SU-DHL-6 (cell line): ENCODE data around the gene MRPL36.

Experiments
- EZH2phosphoT487 ChIP-seq: fragments of 200-600 bp; sonication (generic), shearing (Covaris generic); conservative IDR thresholded peaks from 2 replicates; pipeline ENCODE4 v1.6.1; 2018; ENCODE audit warnings: mild to moderate bottlenecking, antibody characterized with exemption, low read length, moderate library complexity, mixed read lengths
- TF ChIP-seq, protein P1 (sequence below): fragments of 200-600 bp; sonication (generic); IDR thresholded peaks from one replicate; pipeline ENCODE4 v1.5.1; 2017; ENCODE audit warnings: antibody characterized with exemption, mild to moderate bottlenecking, low read length, moderate library complexity; ENCODE audit not compliant: insufficient read depth, poor library complexity, severe bottlenecking

DNA sequence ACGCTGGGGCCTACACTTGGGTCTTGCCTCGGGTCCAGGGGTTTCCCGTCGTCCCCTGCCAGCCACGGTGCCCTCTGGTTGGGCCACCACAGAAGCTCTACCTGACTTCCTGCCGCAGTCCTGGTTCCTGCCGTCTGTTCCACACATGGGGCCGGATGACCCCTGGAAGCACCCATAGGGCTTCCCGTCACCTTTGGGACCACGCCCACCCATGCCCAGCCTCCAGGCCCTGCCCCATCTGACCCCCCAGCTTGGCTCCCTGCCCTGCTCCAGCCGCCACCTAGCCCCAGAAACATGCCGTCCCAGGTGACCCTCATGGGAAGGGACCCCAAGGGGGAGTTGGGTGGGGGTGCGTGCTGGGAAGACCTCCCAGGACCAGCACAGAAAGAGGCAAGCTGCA is 13.7 kb downstream of the MRPL36 start:
- TF ChIP-seq, protein P1, sequence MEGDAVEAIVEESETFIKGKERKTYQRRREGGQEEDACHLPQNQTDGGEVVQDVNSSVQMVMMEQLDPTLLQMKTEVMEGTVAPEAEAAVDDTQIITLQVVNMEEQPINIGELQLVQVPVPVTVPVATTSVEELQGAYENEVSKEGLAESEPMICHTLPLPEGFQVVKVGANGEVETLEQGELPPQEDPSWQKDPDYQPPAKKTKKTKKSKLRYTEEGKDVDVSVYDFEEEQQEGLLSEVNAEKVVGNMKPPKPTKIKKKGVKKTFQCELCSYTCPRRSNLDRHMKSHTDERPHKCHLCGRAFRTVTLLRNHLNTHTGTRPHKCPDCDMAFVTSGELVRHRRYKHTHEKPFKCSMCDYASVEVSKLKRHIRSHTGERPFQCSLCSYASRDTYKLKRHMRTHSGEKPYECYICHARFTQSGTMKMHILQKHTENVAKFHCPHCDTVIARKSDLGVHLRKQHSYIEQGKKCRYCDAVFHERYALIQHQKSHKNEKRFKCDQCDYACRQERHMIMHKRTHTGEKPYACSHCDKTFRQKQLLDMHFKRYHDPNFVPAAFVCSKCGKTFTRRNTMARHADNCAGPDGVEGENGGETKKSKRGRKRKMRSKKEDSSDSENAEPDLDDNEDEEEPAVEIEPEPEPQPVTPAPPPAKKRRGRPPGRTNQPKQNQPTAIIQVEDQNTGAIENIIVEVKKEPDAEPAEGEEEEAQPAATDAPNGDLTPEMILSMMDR = no peak
- no peak for TF ChIP-seq EZH2phosphoT487
